HG03159 (cell line): ENCODE results near the gene FBXL13.
"Not testable (repeated sequence)": the region's sequence is repeated elsewhere in the genome, so short reads cannot be mapped to it uniquely, and the experiment has no call there.

Experiments
- ATAC-seq: cut with Tn5 transposase; IDR thresholded peaks from one replicate; pipeline ENCODE4 v1.9.1; 2021; ENCODE audit warnings: mild to moderate bottlenecking, moderate library complexity; ENCODE audit not compliant: unreplicated experiment

The FBXL13 gene

GRCh38 chr7:102902052-102902451, 172.5 kb downstream of the FBXL13 start:
- not testable (repeated sequence) for ATAC-seq

- no peak for ATAC-seq
These were observed 176.1 kb downstream of the FBXL13 start for GRCh38 chr7:102898532-102898859.

GRCh38 chr7:102897856-102898531, 176.6 kb downstream of the FBXL13 start:
- ATAC-seq: no peak

- ATAC-seq: no peak
These were observed 177.4 kb downstream of the FBXL13 start for GRCh38 chr7:102897211-102897631.

GRCh38 chr7:102896585-102896984, 178.0 kb downstream of the FBXL13 start:
- no peak for ATAC-seq

- no peak for ATAC-seq
These were observed 179.0 kb downstream of the FBXL13 start for GRCh38 chr7:102895602-102896001.

GRCh38 chr7:102892631-102893278, 181.8 kb downstream of the FBXL13 start:
- ATAC-seq: peak; percentile 57

- no peak for ATAC-seq
These were observed 182.8 kb downstream of the FBXL13 start for GRCh38 chr7:102891693-102892261.

GRCh38 chr7:102890971-102891692, 183.5 kb downstream of the FBXL13 start:
- ATAC-seq: no peak

GRCh38 chr7:102890292-102890970, 184.2 kb downstream of the FBXL13 start:
- no peak for ATAC-seq

GRCh38 chr7:102889851-102890250, 184.7 kb downstream of the FBXL13 start:
- ATAC-seq: no peak

- no peak for ATAC-seq
These were observed 185.9 kb downstream of the FBXL13 start for GRCh38 chr7:102888561-102889233.

GRCh38 chr7:102883098-102883860, 191.3 kb downstream of the FBXL13 start:
- ATAC-seq: no peak

- no peak for ATAC-seq
These were observed 198.8 kb downstream of the FBXL13 start for GRCh38 chr7:102875700-102876295.

GRCh38 chr7:102874966-102875365, 199.6 kb downstream of the FBXL13 start:
- ATAC-seq: no peak

GRCh38 chr7:102874166-102874829, 200.3 kb downstream of the FBXL13 start:
- ATAC-seq: peak; percentile 99

GRCh38 chr7:102873470-102874165, 201.0 kb downstream of the FBXL13 start:
- ATAC-seq: peak; percentile 29

- ATAC-seq: no peak
These were observed 202.1 kb downstream of the FBXL13 start for GRCh38 chr7:102872460-102872859.
